GM11168 (cell line): ENCODE measurements around the gene DHX32.

Experiments used
- in situ Hi-C: fragments of 300-500 bp; cut with MboI; formaldehyde crosslinking; loops from one replicate; pipeline ENCODE4 v1.12.0; 2022; ENCODE audit warnings: low sequenced_read_pairs; ENCODE audit not compliant: unreplicated experiment

Gene DHX32

GRCh38 chr10:125816548-125816947 is 64.5 kb downstream of the DHX32 start:
- in situ Hi-C loops: no loop called here

- in situ Hi-C loops: no loop called here
Observed at GRCh38 chr10:125815764-125816163, 65.3 kb downstream of the DHX32 start.

GRCh38 chr10:125812128-125812750 is 68.9 kb downstream of the DHX32 start:
- in situ Hi-C loops: no loop called here

- in situ Hi-C loops: no loop called here
Observed at GRCh38 chr10:125811251-125811650, 69.8 kb downstream of the DHX32 start.

GRCh38 chr10:125808047-125808446 is 73.0 kb downstream of the DHX32 start:
- in situ Hi-C loops: no loop called here

- in situ Hi-C loops: no loop called here
Observed at GRCh38 chr10:125802739-125803138, 78.4 kb downstream of the DHX32 start.

- in situ Hi-C loops: no loop called here
Observed at GRCh38 chr10:125802131-125802530, 79.0 kb downstream of the DHX32 start.

- in situ Hi-C loops: no loop called here
Observed at GRCh38 chr10:125801574-125801973, 79.5 kb downstream of the DHX32 start.

- in situ Hi-C loops: no loop called here
Observed at GRCh38 chr10:125799451-125800182, 81.5 kb downstream of the DHX32 start.

- in situ Hi-C loops: no loop called here
Observed at GRCh38 chr10:125797994-125798662, 83.0 kb downstream of the DHX32 start.

- in situ Hi-C loops: no loop called here
Observed at GRCh38 chr10:125797424-125797823, 83.7 kb downstream of the DHX32 start.

GRCh38 chr10:125795637-125796190 is 85.4 kb downstream of the DHX32 start:
- in situ Hi-C loops: no loop called here

GRCh38 chr10:125795128-125795527 is 86.0 kb downstream of the DHX32 start:
- in situ Hi-C loops: no loop called here

GRCh38 chr10:125792342-125793300 is 88.5 kb downstream of the DHX32 start:
- in situ Hi-C loops: no loop called here

GRCh38 chr10:125788156-125789034 is 92.7 kb downstream of the DHX32 start:
- in situ Hi-C loops: no loop called here
